ENCODE data around the gene MDK.
A peak's percentile ranks its signal among the peaks of the same experiment; 100 is the strongest.

MDK gene

GRCh38 chr11:46387919-46388618 is 6.6 kb downstream of the MDK start:
- TF ChIP-seq EZH2phosphoT487 (IDR thresholded peaks at IDR 0.05; ENCODE audit: borderline replicate concordance, low read length): no peak
- no peak for TF ChIP-seq CTCF (IDR thresholded peaks at IDR 0.05; ENCODE audit: low read depth, low read length, poor library complexity, severe bottlenecking)
- H4K20me1 ChIP-seq (ENCODE audit: control insufficient read depth, insufficient read depth, low read depth, low read length): no peaks in the 10 kb centered on the region; the same call in 1 of the 2 replicates
- H3K79me2 ChIP-seq (ENCODE audit: control insufficient read depth, low read length): no peaks in the 10 kb centered on the region
- no peak overlapping the region; the same call in 1 of the 2 replicates for H3K4me2 ChIP-seq (ENCODE audit: low read length)
- H3K9me3 ChIP-seq (ENCODE audit: control insufficient read depth, insufficient read depth, low read length): no peaks in the 10 kb centered on the region
- peaks cover 59% of the 10 kb centered on the region for H3K27me3 ChIP-seq (ENCODE audit: control insufficient read depth, low read length)
- peaks cover 32% of the 10 kb centered on the region for H3K4me1 ChIP-seq (ENCODE audit: control insufficient read depth, low read length)
- no peak overlapping the region for H3K4me3 ChIP-seq (ENCODE audit: low read length)
- no peaks in the 10 kb centered on the region for H3K36me3 ChIP-seq (ENCODE audit: control insufficient read depth, low read length)
- no peaks in the 10 kb centered on the region; the same call in 1 of the 2 replicates for H3F3A ChIP-seq (ENCODE audit: control insufficient read depth, insufficient read depth)
- H3K9me2 ChIP-seq (replicated peaks; ENCODE audit: control insufficient read depth, low read length): no peaks in the 10 kb centered on the region
- no peak overlapping the region for H3K27ac ChIP-seq (ENCODE audit: low read depth, low read length)

DNA sequence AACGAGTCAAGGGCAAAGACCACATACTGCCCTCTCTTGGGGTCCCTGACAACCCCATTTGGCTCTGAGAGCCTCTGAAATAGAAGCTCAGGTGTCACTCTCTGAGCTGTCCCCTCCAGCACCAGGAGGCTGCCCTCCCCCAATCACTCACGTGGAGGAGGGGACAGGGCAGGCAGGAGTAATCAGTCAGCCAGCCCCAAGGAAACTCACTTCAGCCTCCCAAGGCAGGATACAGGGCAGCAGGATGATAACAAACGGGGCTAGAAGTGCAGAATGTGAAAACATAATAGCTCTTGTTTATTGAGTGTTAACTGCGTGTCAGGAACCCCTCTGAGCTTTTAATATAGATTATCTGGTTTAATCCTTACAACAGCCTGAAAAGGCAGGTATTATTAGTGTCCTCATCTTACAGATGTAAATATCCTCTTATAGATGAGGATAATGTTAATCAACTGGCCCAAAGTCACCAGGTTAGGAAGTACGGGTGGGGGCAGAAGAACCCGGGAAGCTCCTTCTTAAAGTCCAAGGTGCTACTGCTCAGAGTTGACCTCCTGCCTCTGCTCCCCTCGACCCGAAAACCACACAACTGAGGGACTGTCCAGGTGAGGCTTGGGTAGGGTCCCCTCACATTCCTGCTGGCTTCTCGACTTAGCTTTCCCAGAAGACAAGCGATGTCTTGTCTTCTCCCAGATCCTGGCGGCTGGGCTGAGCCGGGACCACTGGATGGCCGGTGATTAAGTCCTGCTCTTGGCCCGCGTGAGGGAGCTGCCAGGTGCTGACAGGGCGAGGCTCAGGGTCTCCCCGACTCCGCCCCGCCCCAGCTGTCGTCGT is 7.4 kb downstream of the MDK start:
- Histone ChIP-seq H3K4me1 (ENCODE audit: control insufficient read depth, low read length) (peaks cover 32% of the 10 kb centered on the region), H3F3A (ENCODE audit: control insufficient read depth, insufficient read depth) (no peaks in the 10 kb centered on the region; the same call in 1 of the 2 replicates), H3K9me2 (replicated peaks; ENCODE audit: control insufficient read depth, low read length) (no peaks in the 10 kb centered on the region), H3K36me3 (ENCODE audit: control insufficient read depth, low read length) (no peaks in the 10 kb centered on the region), H3K79me2 (ENCODE audit: control insufficient read depth, low read length) (no peaks in the 10 kb centered on the region), H3K27ac (ENCODE audit: low read depth, low read length) (no peak overlapping the region), H3K4me2 (ENCODE audit: low read length) (peak overlapping the region; percentile 61; the same call in 1 of the 2 replicates), H3K4me3 (ENCODE audit: low read length) (no peak overlapping the region), H3K27me3 (ENCODE audit: control insufficient read depth, low read length) (peaks cover 63% of the 10 kb centered on the region), H3K9me3 (ENCODE audit: control insufficient read depth, insufficient read depth, low read length) (no peaks in the 10 kb centered on the region), H4K20me1 (ENCODE audit: control insufficient read depth, insufficient read depth, low read depth, low read length) (no peaks in the 10 kb centered on the region; the same call in 1 of the 2 replicates)
- no peak for TF ChIP-seq EZH2phosphoT487 (IDR thresholded peaks at IDR 0.05; ENCODE audit: borderline replicate concordance, low read length)
- TF ChIP-seq CTCF (IDR thresholded peaks at IDR 0.05; ENCODE audit: low read depth, low read length, poor library complexity, severe bottlenecking): no peak

GRCh38 chr11:46389450-46390330 is 8.2 kb downstream of the MDK start:
- Histone ChIP-seq H4K20me1 (ENCODE audit: control insufficient read depth, insufficient read depth, low read depth, low read length) (no peaks in the 10 kb centered on the region; the same call in 1 of the 2 replicates), H3F3A (ENCODE audit: control insufficient read depth, insufficient read depth) (no peaks in the 10 kb centered on the region; the same call in 1 of the 2 replicates), H3K9me3 (ENCODE audit: control insufficient read depth, insufficient read depth, low read length) (no peaks in the 10 kb centered on the region), H3K4me3 (ENCODE audit: low read length) (peak overlapping the region; percentile 55), H3K27ac (ENCODE audit: low read depth, low read length) (no peak overlapping the region), H3K4me1 (ENCODE audit: control insufficient read depth, low read length) (peaks cover 32% of the 10 kb centered on the region), H3K36me3 (ENCODE audit: control insufficient read depth, low read length) (no peaks in the 10 kb centered on the region), H3K9me2 (replicated peaks; ENCODE audit: control insufficient read depth, low read length) (no peaks in the 10 kb centered on the region), H3K79me2 (ENCODE audit: control insufficient read depth, low read length) (no peaks in the 10 kb centered on the region), H3K4me2 (ENCODE audit: low read length) (peak overlapping the region; percentile 61), H3K27me3 (ENCODE audit: control insufficient read depth, low read length) (peaks cover 63% of the 10 kb centered on the region)
- no peak; the same call in 1 of the 2 replicates for TF ChIP-seq EZH2phosphoT487 (IDR thresholded peaks at IDR 0.05; ENCODE audit: borderline replicate concordance, low read length)
- TF ChIP-seq CTCF (IDR thresholded peaks at IDR 0.05; ENCODE audit: low read depth, low read length, poor library complexity, severe bottlenecking): peak; percentile 82
